Activated CD4-positive, alpha-beta T cell treated with anti-CD3 and anti-CD28 coated beads, Interleukin-2, amount 10 ng/mL, durations not matched to agents 7 days and 5 days (primary cell): ENCODE data around the gene ANXA9. TPM values are rescaled to one million over a fixed set of nuclear protein-coding genes. Genes with fewer than 3 reads are reported as not detected.

Experiments
- CTCF ChIA-PET: fragments of 350-600 bp; sonication (Branson Sonifier 250); formaldehyde crosslinking; loops from one replicate; lab custom pipeline; 2021; ENCODE audit warnings: antibody characterized with exemption; lab: Charles Lee
- POLR2A ChIA-PET: fragments of 350-600 bp; sonication (Branson Sonifier 250); formaldehyde crosslinking; loops from one replicate; lab custom pipeline; 2021; ENCODE audit warnings: antibody characterized with exemption; lab: Charles Lee
- DNase-seq: peaks from one replicate; pipeline ENCODE4 v3.0.0-alpha.2; 2020
- H3K27ac Mint-ChIP-seq: one replicate; pipeline ENCODE4 v1.8.0; 2021; ENCODE audit warnings: mild to moderate bottlenecking, moderate library complexity, mixed read lengths
- H3K27me3 Mint-ChIP-seq: one replicate; pipeline ENCODE4 v1.8.0; 2021; ENCODE audit warnings: mixed read lengths
- H3K36me3 Mint-ChIP-seq: one replicate; pipeline ENCODE4 v1.8.0; 2021; ENCODE audit warnings: low read depth, mixed read lengths
- H3K4me1 Mint-ChIP-seq: one replicate; pipeline ENCODE4 v1.8.0; 2021; ENCODE audit warnings: mixed read lengths
- H3K4me3 Mint-ChIP-seq: one replicate; pipeline ENCODE4 v1.8.0; 2021; ENCODE audit warnings: mild to moderate bottlenecking, moderate library complexity, mixed read lengths
- H3K9me3 Mint-ChIP-seq: one replicate; pipeline ENCODE4 v1.8.0; 2021; ENCODE audit warnings: mixed read lengths
- total RNA-seq, 2 experiments: library from RNA; stranded (reverse); gene quantifications; one replicate each; pipeline ENCODE4 v1.2.3, GENCODE V29; 2021

Gene ANXA9
- total RNA-seq, 2 experiments from 2014 or later = 0.10 TPM; not detected in 1

DNA sequence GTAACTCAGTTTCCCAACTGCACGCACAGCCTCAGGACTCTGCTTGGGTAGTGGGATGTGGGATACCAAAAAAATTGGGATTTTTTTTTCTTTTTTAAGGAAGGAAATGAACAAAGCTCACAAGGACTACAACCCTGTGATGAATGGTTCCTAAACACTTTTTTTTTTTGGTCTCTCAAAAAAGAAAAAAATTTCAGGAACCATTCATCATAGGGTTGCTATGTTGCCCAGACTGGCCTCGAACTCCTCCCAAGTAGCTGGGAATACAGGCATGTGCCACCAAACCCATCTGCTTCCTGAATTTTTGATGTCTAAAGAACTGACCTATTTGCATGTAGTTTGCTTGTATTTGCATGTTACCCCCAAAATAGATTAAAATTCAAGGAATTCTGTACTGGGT is 17.8 kb downstream of the ANXA9 start:
- no peak overlapping the region for H3K27ac Mint-ChIP-seq
- no peak for DNase-seq
- POLR2A ChIA-PET = no interaction called here
- no peaks in the 10 kb centered on the region for H3K27me3 Mint-ChIP-seq
- peaks cover 42% of the 10 kb centered on the region for H3K36me3 Mint-ChIP-seq
- no peak overlapping the region for H3K4me3 Mint-ChIP-seq
- CTCF ChIA-PET = interaction anchor here (0.5 to 2.1 kb wide), 7 partner anchors 18 to 617 kb away, joined by 3 to 15 read pairs (median 3); partner anchors contain the start of genes ANXA9 and TNFAIP8L2
- peaks cover 57% of the 10 kb centered on the region for H3K4me1 Mint-ChIP-seq
- H3K9me3 Mint-ChIP-seq = no peaks in the 10 kb centered on the region

- H3K4me3 Mint-ChIP-seq = no peak overlapping the region
- DNase-seq = no peak
- ChIA-PET POLR2A (no interaction called here), CTCF (interaction anchor here (2.1 kb wide), 1 partner anchor 19 kb away, joined by 15 read pairs; the partner anchor contains the start of gene ANXA9)
- H3K27ac Mint-ChIP-seq = peak overlapping the region; percentile 25
- peaks cover 59% of the 10 kb centered on the region for H3K4me1 Mint-ChIP-seq
- H3K36me3 Mint-ChIP-seq = peaks cover 42% of the 10 kb centered on the region
- no peaks in the 10 kb centered on the region for H3K9me3 Mint-ChIP-seq
- no peaks in the 10 kb centered on the region for H3K27me3 Mint-ChIP-seq
These were observed 18.3 kb downstream of the ANXA9 start for GRCh38 chr1:151000408-151000807.

GRCh38 chr1:151001602-151002001 is 19.5 kb downstream of the ANXA9 start:
- H3K4me1 Mint-ChIP-seq = peaks cover 62% of the 10 kb centered on the region
- DNase-seq = no peak
- H3K36me3 Mint-ChIP-seq = peaks cover 39% of the 10 kb centered on the region
- ChIA-PET CTCF (interaction anchor here (0.7 to 1.1 kb wide), 4 partner anchors 16 to 423 kb away, joined by 3 read pairs; partner anchors contain the start of gene MCL1), POLR2A (no interaction called here)
- H3K9me3 Mint-ChIP-seq = no peaks in the 10 kb centered on the region
- H3K4me3 Mint-ChIP-seq = no peak overlapping the region
- no peaks in the 10 kb centered on the region for H3K27me3 Mint-ChIP-seq
- peak overlapping the region; percentile 20 for H3K27ac Mint-ChIP-seq

- POLR2A ChIA-PET = no interaction called here
- Mint-ChIP-seq H3K9me3 (no peaks in the 10 kb centered on the region), H3K4me1 (peaks cover 67% of the 10 kb centered on the region), H3K36me3 (peaks cover 35% of the 10 kb centered on the region), H3K4me3 (no peak overlapping the region), H3K27ac (peak overlapping the region; percentile 20), H3K27me3 (no peaks in the 10 kb centered on the region)
- no peak for DNase-seq
- CTCF ChIA-PET = interaction anchor here (0.7 to 0.9 kb wide), 2 partner anchors 22 to 24 kb away, joined by 3 read pairs; no protein-coding TSS in a partner anchor
These were observed 20.0 kb downstream of the ANXA9 start for GRCh38 chr1:151002051-151002450.

- DNase-seq = no peak
- peak overlapping the region; percentile 64 for H3K4me3 Mint-ChIP-seq
- ChIA-PET POLR2A (no interaction called here), CTCF (interaction anchor here (1.1 kb wide), 1 partner anchor 13 kb away, joined by 3 read pairs; no protein-coding TSS in a partner anchor)
- H3K9me3 Mint-ChIP-seq = no peaks in the 10 kb centered on the region
- H3K4me1 Mint-ChIP-seq = peaks cover 73% of the 10 kb centered on the region
- H3K27me3 Mint-ChIP-seq = no peaks in the 10 kb centered on the region
- peaks cover 33% of the 10 kb centered on the region for H3K36me3 Mint-ChIP-seq
- peak overlapping the region; percentile 81 for H3K27ac Mint-ChIP-seq
These were observed 20.5 kb downstream of the ANXA9 start for GRCh38 chr1:151002611-151003010.

DNA sequence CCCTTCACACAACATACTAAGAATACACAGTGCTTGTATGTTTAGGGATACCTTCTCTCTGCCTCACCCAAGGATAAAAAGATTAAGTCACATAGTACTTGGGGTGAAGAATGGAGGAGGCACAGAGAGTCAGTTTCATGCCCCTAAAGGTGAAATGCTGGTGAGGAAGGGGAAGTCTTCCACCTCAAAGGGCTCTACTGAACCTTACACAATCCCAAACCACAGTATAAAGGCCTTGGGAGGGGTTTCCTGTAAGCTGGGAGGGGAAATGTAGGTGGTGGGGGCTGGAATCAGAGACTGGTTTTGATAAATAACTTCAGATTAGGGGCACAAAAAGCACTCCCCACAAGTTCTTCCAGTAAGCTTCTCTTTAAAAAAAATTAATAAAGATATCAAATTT is 21.1 kb downstream of the ANXA9 start:
- no peak for DNase-seq
- ChIA-PET POLR2A (no interaction called here), CTCF (interaction anchor here (1.1 kb wide), 1 partner anchor 13 kb away, joined by 3 read pairs; no protein-coding TSS in a partner anchor)
- H3K4me3 Mint-ChIP-seq = peak overlapping the region; percentile 64
- H3K9me3 Mint-ChIP-seq = no peaks in the 10 kb centered on the region
- peaks cover 33% of the 10 kb centered on the region for H3K36me3 Mint-ChIP-seq
- no peaks in the 10 kb centered on the region for H3K27me3 Mint-ChIP-seq
- peaks cover 78% of the 10 kb centered on the region for H3K4me1 Mint-ChIP-seq
- peak overlapping the region; percentile 81 for H3K27ac Mint-ChIP-seq

- peak overlapping the region; percentile 94 for H3K27ac Mint-ChIP-seq
- CTCF ChIA-PET = interaction anchor here (0.8 to 4.3 kb wide), 18 partner anchors 11 to 520 kb away, joined by 3 to 41 read pairs (median 3); partner anchors contain the start of genes ANXA9, C1orf56, CDC42SE1 and CERS2
These were observed 23.7 kb downstream of the ANXA9 start for GRCh38 chr1:151005729-151006319.

DNA sequence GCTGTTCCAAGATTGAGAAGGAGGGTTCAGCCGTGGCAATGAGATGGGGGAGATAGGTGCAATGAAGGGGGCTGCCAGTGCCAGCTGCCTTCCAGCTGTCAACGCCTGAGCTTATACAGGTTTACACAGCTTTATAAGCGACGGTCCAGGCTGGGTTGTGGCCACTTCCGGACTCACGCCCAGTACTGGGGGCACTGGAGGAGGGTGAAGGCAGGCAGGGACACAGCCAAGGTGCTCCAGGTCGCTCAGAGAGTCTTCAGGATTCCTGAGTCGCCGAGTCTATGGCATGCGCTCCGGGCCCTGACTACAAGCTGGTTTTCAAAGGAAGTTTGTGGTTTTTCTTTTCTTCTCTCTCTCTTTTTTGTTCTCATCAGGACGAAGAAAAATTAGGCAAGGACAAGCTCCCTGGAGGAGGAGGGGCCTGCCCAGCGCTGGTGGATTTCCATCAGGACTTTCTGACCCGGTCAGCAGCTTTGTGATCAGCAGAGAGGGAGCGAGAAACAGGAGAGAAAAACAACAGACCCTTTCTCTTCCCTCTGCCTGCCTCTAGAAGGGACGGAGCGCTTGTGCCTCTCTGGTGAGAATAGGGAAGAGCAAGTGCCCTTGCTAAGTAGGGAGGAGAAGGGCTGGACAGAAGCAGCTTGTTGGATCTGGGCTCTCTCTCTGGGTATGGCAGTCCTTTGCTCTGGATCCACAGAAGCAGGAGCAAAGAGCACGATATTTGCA is 24.4 kb downstream of the ANXA9 start, which contains the start of gene MINDY1:
TSS of gene MINDY1 (minus strand) at position 576 of the 726 bp plus-strand sequence. CDS start 4,285 bp downstream, outside the sequence.
- Mint-ChIP-seq H3K4me1 (peaks cover 90% of the 10 kb centered on the region), H3K36me3 (peaks cover 13% of the 10 kb centered on the region), H3K9me3 (no peaks in the 10 kb centered on the region), H3K27ac (peak within 1 kb of the TSS; percentile 94), H3K27me3 (no peaks in the 10 kb centered on the region), H3K4me3 (peak within 1 kb of the TSS; percentile 98)
- ChIA-PET POLR2A (interaction anchor here (0.9 kb wide), 1 partner anchor 33 kb away, joined by 3 read pairs; no protein-coding TSS in a partner anchor), CTCF (interaction anchor here (0.6 to 4.3 kb wide), 21 partner anchors 11 to 521 kb away, joined by 3 to 41 read pairs (median 3); partner anchors contain the start of genes ANXA9, C1orf56, CDC42SE1 and CERS2)
- peak; percentile 49 for DNase-seq

More at GRCh38 chr1:151005729-151006319, 23.7 kb downstream of the ANXA9 start:
- POLR2A ChIA-PET = no interaction called here
- Mint-ChIP-seq H3K27me3 (no peaks in the 10 kb centered on the region), H3K4me1 (peaks cover 87% of the 10 kb centered on the region), H3K4me3 (peak overlapping the region; percentile 98), H3K36me3 (peaks cover 16% of the 10 kb centered on the region), H3K9me3 (no peaks in the 10 kb centered on the region)
- DNase-seq = no peak

GRCh38 chr1:151007853-151008243 is 25.8 kb downstream of the ANXA9 start:
- CTCF ChIA-PET = interaction anchor here (1.2 to 4.3 kb wide), 2 partner anchors 13 to 16 kb away, joined by 3 to 41 read pairs; no protein-coding TSS in a partner anchor
- Mint-ChIP-seq H3K4me3 (peak overlapping the region; percentile 98), H3K36me3 (peaks cover 8% of the 10 kb centered on the region), H3K27me3 (no peaks in the 10 kb centered on the region), H3K9me3 (no peaks in the 10 kb centered on the region), H3K27ac (peak overlapping the region; percentile 94), H3K4me1 (peaks cover 83% of the 10 kb centered on the region)
- POLR2A ChIA-PET = no interaction called here
- DNase-seq = no peak

GRCh38 chr1:151008244-151009205 is 26.4 kb downstream of the ANXA9 start, which contains the start of gene PRUNE1:
Gene PRUNE1, plus strand, starts transcription at chr1:151008449. Its CDS starts 184 bp downstream, at chr1:151008633.
- ChIA-PET POLR2A (no interaction called here), CTCF (no interaction called here)
- Mint-ChIP-seq H3K9me3 (no peaks in the 10 kb centered on the region), H3K36me3 (peaks cover 8% of the 10 kb centered on the region), H3K4me1 (peaks cover 76% of the 10 kb centered on the region), H3K27ac (peak within 1 kb of the TSS; percentile 94), H3K4me3 (peak within 1 kb of the TSS; percentile 98), H3K27me3 (no peaks in the 10 kb centered on the region)
- DNase-seq = peak; percentile 96

- H3K27ac Mint-ChIP-seq = peak overlapping the region; percentile 94
- ChIA-PET CTCF (no interaction called here), POLR2A (no interaction called here)
- peaks cover 71% of the 10 kb centered on the region for H3K4me1 Mint-ChIP-seq
- H3K27me3 Mint-ChIP-seq = no peaks in the 10 kb centered on the region
- DNase-seq = no peak
- H3K9me3 Mint-ChIP-seq = no peaks in the 10 kb centered on the region
- H3K4me3 Mint-ChIP-seq = peak overlapping the region; percentile 98
- H3K36me3 Mint-ChIP-seq = peaks cover 10% of the 10 kb centered on the region
These were observed 27.1 kb downstream of the ANXA9 start for GRCh38 chr1:151009206-151009587.
